Measurements from ENCODE around the gene TRMO.
A peak's percentile ranks its signal among the peaks of the same experiment; 100 is the strongest.

The TRMO gene

GRCh38 chr9:97889941-97890887 lies 32.1 kb downstream of the TRMO start:
- no peak overlapping the region for H3K4me3 ChIP-seq (ENCODE audit: low read depth, low read length)
- peak; percentile 75 for TF ChIP-seq CTCF (IDR thresholded peaks at IDR 0.05; ENCODE audit: insufficient read depth, low read depth, low read length, missing control alignments)
- DNase-seq (ENCODE audit: low read depth), result peak; percentile 49

- no peak for TF ChIP-seq CTCF (IDR thresholded peaks at IDR 0.05; ENCODE audit: insufficient read depth, low read depth, low read length, missing control alignments)
- H3K4me3 ChIP-seq (ENCODE audit: low read depth, low read length), result no peak overlapping the region
- no peak for DNase-seq (ENCODE audit: low read depth)
These were observed 42.0 kb downstream of the TRMO start for GRCh38 chr9:97880336-97880735.

DNA sequence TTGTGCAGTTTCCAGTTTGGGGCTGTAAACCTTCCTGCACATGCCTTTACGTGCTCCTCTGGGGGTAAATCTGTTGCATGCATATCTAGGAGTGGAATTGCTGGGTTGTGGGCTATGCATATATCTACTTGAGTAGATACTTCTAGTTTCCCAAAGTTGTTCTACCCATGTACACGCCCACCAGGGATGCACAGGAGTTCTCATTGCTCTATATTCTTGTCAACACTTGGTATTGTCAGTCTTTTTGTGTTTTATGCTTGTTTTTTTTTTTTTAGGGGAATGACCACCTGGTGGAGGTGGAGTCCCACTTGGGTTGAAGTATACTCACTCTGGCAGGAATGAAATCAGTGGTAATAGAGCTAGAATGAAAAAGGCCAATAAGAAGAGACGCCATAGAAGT lies 46.2 kb downstream of the TRMO start:
- no peak overlapping the region for H3K4me3 ChIP-seq (ENCODE audit: low read depth, low read length)
- TF ChIP-seq CTCF (IDR thresholded peaks at IDR 0.05; ENCODE audit: insufficient read depth, low read depth, low read length, missing control alignments), result no peak

GRCh38 chr9:97875111-97875510 lies 47.2 kb downstream of the TRMO start:
- no peak for TF ChIP-seq CTCF (IDR thresholded peaks at IDR 0.05; ENCODE audit: insufficient read depth, low read depth, low read length, missing control alignments)
- DNase-seq (ENCODE audit: low read depth), result no peak
- H3K4me3 ChIP-seq (ENCODE audit: low read depth, low read length), result no peak overlapping the region

More for the DNA sequence above, 46.2 kb downstream of the TRMO start:
- DNase-seq (ENCODE audit: low read depth), result no peak

DNA sequence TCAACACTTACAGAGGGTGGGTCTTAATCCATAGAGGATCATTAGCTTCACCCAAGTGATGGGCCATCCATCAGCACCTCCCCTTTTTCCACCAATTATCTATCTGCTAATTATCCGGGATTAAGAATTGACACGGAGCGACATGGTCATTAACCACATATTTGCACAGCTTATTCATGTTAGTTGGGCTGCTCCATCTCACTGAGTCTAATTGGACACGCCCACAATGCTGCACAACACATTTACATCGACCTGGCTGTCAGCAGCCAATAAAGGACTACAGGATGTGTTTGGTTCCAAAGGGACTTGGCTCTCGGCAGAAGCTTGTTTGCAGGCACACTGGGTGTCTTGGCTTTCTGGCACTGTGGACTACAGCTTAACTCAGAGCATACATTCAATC lies 47.7 kb downstream of the TRMO start:
- no peak for TF ChIP-seq CTCF (IDR thresholded peaks at IDR 0.05; ENCODE audit: insufficient read depth, low read depth, low read length, missing control alignments)
- no peak overlapping the region for H3K4me3 ChIP-seq (ENCODE audit: low read depth, low read length)
- no peak for DNase-seq (ENCODE audit: low read depth)

DNA sequence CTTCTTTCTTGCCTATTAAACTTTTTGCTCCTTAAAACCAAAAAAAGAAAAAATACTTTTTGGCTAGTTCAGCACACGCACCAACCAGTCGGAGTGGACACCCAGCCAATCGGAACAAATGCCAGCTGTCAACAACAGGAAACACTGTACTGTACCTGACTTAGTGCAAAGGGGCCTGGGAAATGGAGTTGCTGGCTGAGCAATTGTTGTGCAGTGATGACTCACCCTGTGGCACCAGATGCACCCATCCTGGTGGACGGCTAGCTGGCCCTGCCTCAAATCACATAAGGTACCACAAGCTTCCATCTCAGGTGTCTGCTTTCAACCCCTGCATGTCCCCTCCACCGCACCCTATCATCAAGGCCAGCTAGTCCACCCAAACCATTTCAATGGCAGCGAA lies 48.4 kb downstream of the TRMO start:
- no peak for DNase-seq (ENCODE audit: low read depth)
- H3K4me3 ChIP-seq (ENCODE audit: low read depth, low read length), result no peak overlapping the region
- TF ChIP-seq CTCF (IDR thresholded peaks at IDR 0.05; ENCODE audit: insufficient read depth, low read depth, low read length, missing control alignments), result no peak

Data from GM12865 (cell line).